HG02938 (cell line): ENCODE measurements around the gene CCDC88B.
A peak's percentile ranks its signal among the peaks of the same experiment; 100 is the strongest.

ENCODE experiments used
- ATAC-seq: cut with Tn5 transposase; IDR thresholded peaks from one replicate; pipeline ENCODE4 v1.9.1; 2021; ENCODE audit warnings: mild to moderate bottlenecking, moderate library complexity; ENCODE audit not compliant: unreplicated experiment

CCDC88B gene

GRCh38 chr11:64339754-64340408 is at the start of gene CCDC88B:
Gene CCDC88B (plus strand): TSS chr11:64340204. CDS start chr11:64340267, 63 bp downstream.
- peak; percentile 35 for ATAC-seq

- no peak for ATAC-seq
Observed at GRCh38 chr11:64290352-64291261, 49.4 kb upstream of the CCDC88B start.

- no peak for ATAC-seq
Observed at GRCh38 chr11:64291262-64291751, 48.7 kb upstream of the CCDC88B start, which contains the start of gene KCNK4. Gene KCNK4 (plus strand): TSS chr11:64291302. CDS start chr11:64293019, 1,717 bp downstream.

- ATAC-seq, result no peak
Observed at GRCh38 chr11:64291752-64292459, 48.1 kb upstream of the CCDC88B start.

GRCh38 chr11:64292460-64293254 is 47.3 kb upstream of the CCDC88B start:
- no peak for ATAC-seq

GRCh38 chr11:64294774-64295173 is 45.2 kb upstream of the CCDC88B start:
- ATAC-seq, result no peak

GRCh38 chr11:64295760-64296159 is 44.2 kb upstream of the CCDC88B start:
- ATAC-seq, result no peak

GRCh38 chr11:64296236-64296635 is 43.8 kb upstream of the CCDC88B start:
- no peak for ATAC-seq

- ATAC-seq, result no peak
Observed at GRCh38 chr11:64296830-64297698, 42.9 kb upstream of the CCDC88B start.

GRCh38 chr11:64297699-64298358 is 42.2 kb upstream of the CCDC88B start:
- ATAC-seq, result no peak

GRCh38 chr11:64298966-64299846 is 40.8 kb upstream of the CCDC88B start:
- ATAC-seq, result no peak

- no peak for ATAC-seq
Observed at GRCh38 chr11:64299847-64300648, 40.0 kb upstream of the CCDC88B start, which contains the start of gene CATSPERZ. Gene CATSPERZ (plus strand): TSS chr11:64300358. CDS start chr11:64300411, 53 bp downstream.

- no peak for ATAC-seq
Observed at GRCh38 chr11:64303109-64304031, 36.6 kb upstream of the CCDC88B start.

- ATAC-seq, result no peak
Observed at GRCh38 chr11:64304032-64304315, 36.0 kb upstream of the CCDC88B start.

GRCh38 chr11:64304316-64305072 is 35.5 kb upstream of the CCDC88B start:
- peak; percentile 30 for ATAC-seq
